ENCODE measurements around the gene SLIT3. TPM values are rescaled to one million over a fixed set of nuclear protein-coding genes. Genes with fewer than 3 reads are reported as not detected.

SLIT3 gene
- total and polyA plus RNA-seq, 10 of the 15 experiments (the other 5 are each of a cell fraction or from before 2014, with no cell fraction given): 0.05 TPM; not detected in 9

DNA sequence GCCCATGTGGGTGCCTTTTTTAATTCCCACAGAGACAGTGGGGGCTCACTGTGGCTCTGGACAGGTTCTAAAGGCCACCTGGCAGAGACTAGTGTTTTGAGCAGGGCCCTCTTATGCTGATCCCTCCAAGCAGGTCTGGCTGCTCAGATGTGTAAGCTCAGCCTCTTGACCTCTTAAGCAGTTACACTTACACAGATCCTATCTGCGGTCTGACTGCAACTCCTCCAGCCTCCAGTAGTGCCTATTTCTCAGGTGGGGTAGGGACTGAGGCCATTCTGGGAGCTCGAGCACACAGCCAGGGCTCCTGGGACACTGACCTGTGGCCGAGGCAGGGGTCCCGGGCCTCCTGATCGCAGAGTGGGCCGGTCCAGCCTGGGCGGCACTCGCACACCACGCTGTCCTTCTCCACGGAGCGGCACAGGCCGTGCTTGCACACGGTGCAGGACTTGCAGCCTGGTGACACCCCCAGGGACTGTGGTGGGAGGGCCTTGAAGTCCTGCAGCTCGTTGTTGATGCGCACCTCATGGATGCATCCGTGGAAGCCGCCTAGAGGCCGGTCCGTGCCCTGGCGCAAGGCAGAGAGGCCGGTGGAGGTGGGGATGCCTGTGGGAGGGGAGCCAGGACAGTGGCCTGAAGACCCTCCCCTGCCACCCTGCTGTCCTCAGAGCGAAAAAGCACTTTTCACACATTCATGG lies 629.9 kb downstream of the SLIT3 start:
- no peak for TF ChIP-seq ZNF274 (IDR thresholded peaks at IDR 0.05; ENCODE audit: insufficient read depth, insufficient read length)
- no peak for TF ChIP-seq IRF4 (IDR thresholded peaks at IDR 0.05; ENCODE audit: low read depth, low read length)
- no peak for TF ChIP-seq MYB (IDR thresholded peaks at IDR 0.05; ENCODE audit: borderline replicate concordance, low read depth, low read length)
- no peak for TF ChIP-seq ZNF217 (IDR thresholded peaks at IDR 0.05)
- no peak for TF ChIP-seq FOXK2 (IDR thresholded peaks at IDR 0.05)
- no peak for TF ChIP-seq LARP7 (IDR thresholded peaks at IDR 0.05)
- no peak for TF ChIP-seq EGR1 (IDR thresholded peaks at IDR 0.05; ENCODE audit: borderline replicate concordance in 1 of 2, low read depth in 2 of 2, low read length in 2 of 2)
- TF ChIP-seq, protein P1, sequence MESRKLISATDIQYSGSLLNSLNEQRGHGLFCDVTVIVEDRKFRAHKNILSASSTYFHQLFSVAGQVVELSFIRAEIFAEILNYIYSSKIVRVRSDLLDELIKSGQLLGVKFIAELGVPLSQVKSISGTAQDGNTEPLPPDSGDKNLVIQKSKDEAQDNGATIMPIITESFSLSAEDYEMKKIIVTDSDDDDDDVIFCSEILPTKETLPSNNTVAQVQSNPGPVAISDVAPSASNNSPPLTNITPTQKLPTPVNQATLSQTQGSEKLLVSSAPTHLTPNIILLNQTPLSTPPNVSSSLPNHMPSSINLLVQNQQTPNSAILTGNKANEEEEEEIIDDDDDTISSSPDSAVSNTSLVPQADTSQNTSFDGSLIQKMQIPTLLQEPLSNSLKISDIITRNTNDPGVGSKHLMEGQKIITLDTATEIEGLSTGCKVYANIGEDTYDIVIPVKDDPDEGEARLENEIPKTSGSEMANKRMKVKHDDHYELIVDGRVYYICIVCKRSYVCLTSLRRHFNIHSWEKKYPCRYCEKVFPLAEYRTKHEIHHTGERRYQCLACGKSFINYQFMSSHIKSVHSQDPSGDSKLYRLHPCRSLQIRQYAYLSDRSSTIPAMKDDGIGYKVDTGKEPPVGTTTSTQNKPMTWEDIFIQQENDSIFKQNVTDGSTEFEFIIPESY (IDR thresholded peaks at IDR 0.05): no peak
- TF ChIP-seq, protein P2, sequence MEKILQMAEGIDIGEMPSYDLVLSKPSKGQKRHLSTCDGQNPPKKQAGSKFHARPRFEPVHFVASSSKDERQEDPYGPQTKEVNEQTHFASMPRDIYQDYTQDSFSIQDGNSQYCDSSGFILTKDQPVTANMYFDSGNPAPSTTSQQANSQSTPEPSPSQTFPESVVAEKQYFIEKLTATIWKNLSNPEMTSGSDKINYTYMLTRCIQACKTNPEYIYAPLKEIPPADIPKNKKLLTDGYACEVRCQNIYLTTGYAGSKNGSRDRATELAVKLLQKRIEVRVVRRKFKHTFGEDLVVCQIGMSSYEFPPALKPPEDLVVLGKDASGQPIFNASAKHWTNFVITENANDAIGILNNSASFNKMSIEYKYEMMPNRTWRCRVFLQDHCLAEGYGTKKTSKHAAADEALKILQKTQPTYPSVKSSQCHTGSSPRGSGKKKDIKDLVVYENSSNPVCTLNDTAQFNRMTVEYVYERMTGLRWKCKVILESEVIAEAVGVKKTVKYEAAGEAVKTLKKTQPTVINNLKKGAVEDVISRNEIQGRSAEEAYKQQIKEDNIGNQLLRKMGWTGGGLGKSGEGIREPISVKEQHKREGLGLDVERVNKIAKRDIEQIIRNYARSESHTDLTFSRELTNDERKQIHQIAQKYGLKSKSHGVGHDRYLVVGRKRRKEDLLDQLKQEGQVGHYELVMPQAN (conservative IDR thresholded peaks at IDR 0.05): no peak
- TF ChIP-seq STAT1 (conservative IDR thresholded peaks at IDR 0.05): no peak
- no peak for TF ChIP-seq ZNF384 (IDR thresholded peaks at IDR 0.05; ENCODE audit: borderline replicate concordance, low read depth, low read length)
- no peak for TF ChIP-seq TCF7 (IDR thresholded peaks at IDR 0.05; ENCODE audit: borderline replicate concordance)
- TF ChIP-seq BACH1 (IDR thresholded peaks at IDR 0.05; ENCODE audit: borderline replicate concordance): no peak
- TF ChIP-seq MTA2 (IDR thresholded peaks at IDR 0.05; ENCODE audit: low read depth): no peak
- no peak for TF ChIP-seq ZNF207 (IDR thresholded peaks at IDR 0.05; ENCODE audit: borderline replicate concordance)
- TF ChIP-seq POLR2AphosphoS2 (IDR thresholded peaks at IDR 0.05; ENCODE audit: low read depth, low read length): no peak
- BruUV-seq (replicated peaks): no TSS peak
- no peaks in the 10 kb centered on the region for H3K27me3 ChIP-seq (replicated peaks in 1 of 2; ENCODE audit: control insufficient read depth in 2 of 2, insufficient read depth in 2 of 2, low read length in 1 of 2)
- no peaks in the 10 kb centered on the region for H3K4me1 ChIP-seq (ENCODE audit: control insufficient read depth, insufficient read depth, low read length)
- RAD21 ChIA-PET (ENCODE audit: unreplicated experiment): no interaction called here
- CTCF ChIA-PET: no interaction called here
- SMC1A ChIA-PET (ENCODE audit: uncharacterized antibody, unreplicated experiment): interaction anchor here (0.9 kb wide), 1 partner anchor 96 kb away, joined by 3 read pairs; no protein-coding TSS in a partner anchor
- ATAC-seq (no peak), DNase-seq (ENCODE audit: low read depth, low spot score) (no peak), FAIRE-seq (no peak)
- no peak overlapping the region for H3K9ac ChIP-seq (ENCODE audit: control insufficient read depth, insufficient read depth, low read length)
- no peaks in the 10 kb centered on the region for H3K9me3 ChIP-seq (replicated peaks; ENCODE audit: control insufficient read depth, insufficient read depth, low read length)
- in situ Hi-C loops (cut with MboI): loop anchor here (10.0 kb wide), 1 partner anchor 634 kb away; the partner anchor contains the start of gene SLIT3
- no peaks in the 10 kb centered on the region for H3K79me2 ChIP-seq (ENCODE audit: control insufficient read depth, insufficient read depth, low read length)
- H3K4me3 ChIP-seq: no peak overlapping the region
- WGBS (ENCODE audit: insufficient coverage, insufficient replicate concordance, low lambda C conversion rate, missing lambda C conversion rate): 56% methylated on average over 22 of the region's 22 CpGs
- no peak overlapping the region for H3K4me2 ChIP-seq (ENCODE audit: control insufficient read depth, insufficient read depth)
- H3K27ac ChIP-seq (ENCODE audit: control insufficient read depth, insufficient read depth): no peak overlapping the region
- intact Hi-C loops (cut with micrococcal nuclease; ENCODE audit: unreplicated experiment): no loop called here
- H3K36me3 ChIP-seq (ENCODE audit: control insufficient read depth in 2 of 2, insufficient read depth in 2 of 2, low read length in 1 of 2): no peaks in the 10 kb centered on the region
- POLR2A ChIA-PET: no interaction called here
- no peaks in the 10 kb centered on the region for H4K20me1 ChIP-seq (ENCODE audit: control insufficient read depth, insufficient read depth)
- no peak overlapping the region for H2AFZ ChIP-seq (ENCODE audit: control insufficient read depth, low read depth, low read length)
